PC-3 (cell line): ENCODE measurements around the gene STK11IP. TPM values are rescaled to one million over a fixed set of nuclear protein-coding genes. Genes with fewer than 3 reads are reported as not detected.

Experiments
- ATAC-seq: fragments of 200-7000 bp; cut with Tn5 transposase; 2 replicates; pipeline ENCODE4 v1.9.1; 2020; ENCODE audit warnings: mild to moderate bottlenecking, moderate library complexity
- BruUV-seq: library from RNA; stranded (reverse); fragments of 400-500 nt; replicated peaks from 2 replicates; lab custom pipeline; 2021; lab: Mats Ljungman, UMichigan
- CTCF ChIA-PET: fragments of 300-600 bp; sonication (Branson Sonifier 250); formaldehyde crosslinking; loops from one replicate; lab custom pipeline; 2022; ENCODE audit warnings: antibody characterized with exemption; lab: Charles Lee
- POLR2A ChIA-PET: fragments of 300-600 bp; sonication (Branson Sonifier 250); formaldehyde crosslinking; loops from one replicate; lab custom pipeline; 2022; ENCODE audit warnings: antibody characterized with exemption; ENCODE audit not compliant: unreplicated experiment; lab: Charles Lee
- DNase-seq: peaks from one replicate; pipeline ENCODE4 v3.0.0-alpha.2; 2015
- H2AFZ ChIP-seq: fragments of 300-600 bp; sonication (generic); 2 replicates; pipeline ENCODE4 v1.6.0; 2016; ENCODE audit warnings: antibody characterized with exemption, low read length
- H3F3A ChIP-seq: fragments of 300-600 bp; sonication (generic); one replicate; pipeline ENCODE4 v1.6.0; 2017; ENCODE audit warnings: antibody characterized with exemption, low read length, control low read depth, mild to moderate bottlenecking; ENCODE audit not compliant: unreplicated experiment
- H3K27ac ChIP-seq: fragments of 300-600 bp; sonication (generic); 2 replicates; pipeline ENCODE4 v1.5.1; 2016; ENCODE audit warnings: mild to moderate bottlenecking, low read length
- H3K27me3 ChIP-seq: fragments of 300-600 bp; sonication (generic); 2 replicates; pipeline ENCODE4 v1.6.1; 2016; ENCODE audit warnings: low read length, mixed read lengths
- H3K36me3 ChIP-seq: fragments of 300-600 bp; sonication (generic); 2 replicates; pipeline ENCODE4 v1.6.1; 2016; ENCODE audit warnings: low read depth, mixed run types, low read length, mixed read lengths
- H3K4me1 ChIP-seq: fragments of 300-600 bp; sonication (generic); 2 replicates; pipeline ENCODE4 v1.5.1; 2016; ENCODE audit warnings: low read length; ENCODE audit not compliant: insufficient read depth
- H3K4me2 ChIP-seq: fragments of 300-600 bp; sonication (generic); 2 replicates; pipeline ENCODE4 v1.6.0; 2016; ENCODE audit warnings: low read length
- H3K4me3 ChIP-seq: fragments of 300-600 bp; sonication (generic); 2 replicates; pipeline ENCODE4 v1.5.1; 2016; ENCODE audit warnings: mild to moderate bottlenecking, low read length, mixed read lengths
- H3K79me2 ChIP-seq: fragments of 300-600 bp; sonication (generic); 2 replicates; pipeline ENCODE4 v1.6.1; 2017; ENCODE audit warnings: low read length, mixed read lengths
- H3K9ac ChIP-seq: fragments of 300-600 bp; sonication (generic); 2 replicates; pipeline ENCODE4 v1.6.0; 2016; ENCODE audit warnings: mild to moderate bottlenecking, low read length
- H3K9me2 ChIP-seq: fragments of 300-600 bp; sonication (generic); replicated peaks from 2 replicates; pipeline ENCODE4 v1.6.1; 2016; ENCODE audit warnings: mixed run types, low read length, mixed read lengths
- H3K9me3 ChIP-seq: fragments of 300-600 bp; sonication (generic); 2 replicates; pipeline ENCODE4 v1.6.1; 2016; ENCODE audit warnings: low read length, mixed read lengths
- H4K20me1 ChIP-seq: fragments of 300-600 bp; sonication (generic); 2 replicates; pipeline ENCODE4 v1.6.1; 2016; ENCODE audit warnings: low read length, mixed read lengths
- CTCF ChIP-seq: fragments of 300-600 bp; sonication (generic); conservative IDR thresholded peaks from 2 replicates; pipeline ENCODE4 v1.5.1; 2017; ENCODE audit warnings: antibody characterized with exemption, low read depth, mild to moderate bottlenecking, low read length
- EZH2 ChIP-seq: fragments of 300-600 bp; sonication (generic); IDR thresholded peaks from one replicate; pipeline ENCODE4 v1.6.1; 2017; ENCODE audit warnings: antibody characterized with exemption, mild to moderate bottlenecking, low read length; ENCODE audit not compliant: unreplicated experiment
- EZH2phosphoT487 ChIP-seq: fragments of 300-600 bp; sonication (generic); IDR thresholded peaks from 2 replicates; pipeline ENCODE4 v1.6.1; 2018; ENCODE audit warnings: mild to moderate bottlenecking, antibody characterized with exemption, low read length, borderline replicate concordance
- intact Hi-C: fragments of 100-400 bp; cut with micrococcal nuclease; formaldehyde crosslinking; loops from 2 replicates; pipeline ENCODE4 v1.9.0; 2023
- total RNA-seq: library from RNA; depleted of rRNA; stranded (reverse); fragments of >200 nt; gene quantifications from 2 replicates; pipeline ENCODE4 v1.2.3, GENCODE V29; 2014

STK11IP gene
- total RNA-seq, 1 experiment from 2014 or later: 17.7 TPM

GRCh38 chr2:219619235-219619634 lies 21.6 kb downstream of the STK11IP start:
- ChIA-PET CTCF (interaction anchor here (0.7 kb wide), 1 partner anchor 71 kb away, joined by 4 read pairs; no protein-coding TSS in a partner anchor), POLR2A (no interaction called here)
- Histone ChIP-seq H3K9me3 (no peaks in the 10 kb centered on the region), H3K4me1 (no peaks in the 10 kb centered on the region), H3K9ac (no peak overlapping the region), H3K4me3 (no peak overlapping the region), H4K20me1 (no peaks in the 10 kb centered on the region), H2AFZ (no peak overlapping the region), H3K27ac (no peak overlapping the region), H3K27me3 (no peaks in the 10 kb centered on the region), H3K36me3 (0 out of 2 replicates have a peak, but pooled peaks cover 2% of the 10 kb centered on the region), H3K9me2 (no peaks in the 10 kb centered on the region), H3F3A (no peaks in the 10 kb centered on the region), H3K79me2 (no peaks in the 10 kb centered on the region), H3K4me2 (no peak overlapping the region)
- DNase-seq (no peak), ATAC-seq (no peak)
- intact Hi-C loops: no loop called here
- no TSS peak for BruUV-seq
- TF ChIP-seq EZH2phosphoT487 (no peak), EZH2 (no peak), CTCF (no peak)

- H2AFZ ChIP-seq: no peak overlapping the region
- no peaks in the 10 kb centered on the region for H3K79me2 ChIP-seq
- no peak for TF ChIP-seq CTCF
- no peak for TF ChIP-seq EZH2
- TF ChIP-seq EZH2phosphoT487: no peak
- no peaks in the 10 kb centered on the region for H3F3A ChIP-seq
- H3K27ac ChIP-seq: no peak overlapping the region
- no peaks in the 10 kb centered on the region for H3K36me3 ChIP-seq
- DNase-seq: no peak
- H3K9me3 ChIP-seq: no peaks in the 10 kb centered on the region
- H3K9me2 ChIP-seq: no peaks in the 10 kb centered on the region
- ChIA-PET POLR2A (interaction anchor here (0.6 kb wide), 1 partner anchor 30 kb away, joined by 7 read pairs; no protein-coding TSS in a partner anchor), CTCF (no interaction called here)
- no peak for ATAC-seq
- BruUV-seq: no TSS peak
- intact Hi-C loops: no loop called here
- H3K4me1 ChIP-seq: no peaks in the 10 kb centered on the region
- H3K9ac ChIP-seq: no peak overlapping the region
- H3K4me2 ChIP-seq: no peak overlapping the region
- H3K27me3 ChIP-seq: no peaks in the 10 kb centered on the region
- H4K20me1 ChIP-seq: no peaks in the 10 kb centered on the region
- H3K4me3 ChIP-seq: no peak overlapping the region
These were observed 22.9 kb downstream of the STK11IP start for GRCh38 chr2:219620546-219620945.

GRCh38 chr2:219621935-219622334 lies 24.3 kb downstream of the STK11IP start:
- no peak for TF ChIP-seq EZH2
- TF ChIP-seq EZH2phosphoT487: no peak
- no peak for TF ChIP-seq CTCF

More at GRCh38 chr2:219621935-219622334, 24.3 kb downstream of the STK11IP start:
- Histone ChIP-seq H3K4me1 (no peaks in the 10 kb centered on the region), H3K79me2 (no peaks in the 10 kb centered on the region), H4K20me1 (no peaks in the 10 kb centered on the region), H3K36me3 (no peaks in the 10 kb centered on the region), H3K9me3 (no peaks in the 10 kb centered on the region), H3K27me3 (no peaks in the 10 kb centered on the region), H2AFZ (no peak overlapping the region), H3K27ac (no peak overlapping the region), H3K9ac (no peak overlapping the region), H3F3A (no peaks in the 10 kb centered on the region), H3K4me2 (no peak overlapping the region), H3K9me2 (no peaks in the 10 kb centered on the region), H3K4me3 (no peak overlapping the region)
- DNase-seq: no peak
- ChIA-PET CTCF (no interaction called here), POLR2A (no interaction called here)
- intact Hi-C loops: no loop called here
- ATAC-seq: no peak
- no TSS peak for BruUV-seq
